Tibial nerve (tissue), 4 donors: ENCODE measurements around the gene LRRTM3. TPM values are rescaled to one million over a fixed set of nuclear protein-coding genes. Genes with fewer than 3 reads are reported as not detected.

Experiments used
- DNase-seq, 2 donors: peaks; one replicate each; pipeline ENCODE4 v3.0.0-alpha.2; 2019; ENCODE audit warnings: low spot score in 2 of 2
- H3K27ac ChIP-seq, 4 donors: fragments of 200-600 bp; sonication (generic) in 3 of 4; one replicate each; pipeline ENCODE4 v1.5.1; 2017 to 2019; ENCODE audit warnings: mild to moderate bottlenecking in 1 of 4
- H3K27me3 ChIP-seq, 2 donors: fragments of 200-600 bp; sonication (generic) in 1 of 2; one replicate each; pipeline versions ENCODE4 v1.5.1 to v1.6.0; 2017 to 2019
- H3K36me3 ChIP-seq, 3 donors: fragments of 200-600 bp; sonication (generic); one replicate each; pipeline ENCODE4 v1.5.1; 2018 to 2019
- H3K4me1 ChIP-seq, 4 donors: fragments of 200-600 bp; sonication (generic) in 3 of 4; one replicate each; pipeline ENCODE4 v1.5.1; 2017 to 2019
- H3K4me3 ChIP-seq, 4 donors: fragments of 200-600 bp; sonication (generic) in 3 of 4; one replicate each; pipeline ENCODE4 v1.5.1; 2017 to 2019; ENCODE audit warnings: mild to moderate bottlenecking in 1 of 4, moderate library complexity in 1 of 4
- H3K9me3 ChIP-seq, 4 donors: fragments of 200-600 bp; sonication (generic) in 3 of 4; one replicate each; pipeline ENCODE4 v1.5.1; 2017 to 2019
- CTCF ChIP-seq, 5 experiments: fragments of 200-600 bp in 3 of 5; fragments of 450-650 bp in 2 of 5; sonication (generic) in 3 of 5; IDR thresholded peaks; one replicate each; pipeline ENCODE4 v1.5.1; 2016 to 2019; ENCODE audit warnings: antibody characterized with exemption in 5 of 5, mild to moderate bottlenecking in 3 of 5, moderate library complexity in 2 of 5
- EP300 ChIP-seq, 2 donors: sonication (generic); formaldehyde crosslinking; IDR thresholded peaks; one replicate each; pipeline ENCODE4 v1.6.1; 2017; ENCODE audit warnings: antibody characterized with exemption in 2 of 2, mild to moderate bottlenecking in 1 of 2
- POLR2A ChIP-seq, 2 donors: fragments of 450-650 bp; IDR thresholded peaks; one replicate each; pipeline ENCODE4 v1.6.1; 2017; ENCODE audit warnings: antibody characterized with exemption in 2 of 2, mild to moderate bottlenecking in 2 of 2, moderate library complexity in 2 of 2
- WGBS, 2 donors: methylation state at CpG; one replicate each; pipeline ENCODE4 v1.1.5; 2018; 5-methylcytosine and 5-hydroxymethylcytosine counted together
- total RNA-seq, 4 donors: library from RNA; depleted of rRNA; stranded (reverse); fragments of >200 nt; gene quantifications; one replicate each; pipeline ENCODE4 v1.1.0, GENCODE V29; 2016

LRRTM3 gene
- total RNA-seq, 4 donors from 2014 or later, result 0.42 TPM; not detected in 3

- Histone ChIP-seq H3K27ac (no peak overlapping the region), H3K36me3 (no peaks in the 10 kb centered on the region), H3K4me3 (no peak overlapping the region), H3K27me3 (no peaks in the 10 kb centered on the region), H3K4me1 (no peaks in the 10 kb centered on the region), H3K9me3 (no peaks in the 10 kb centered on the region)
- WGBS, 2 donors, result 96% methylated on average over 9 of the region's 9 CpGs
- TF ChIP-seq EP300 (IDR thresholded peaks at IDR 0.05) (no peak), POLR2A (IDR thresholded peaks at IDR 0.05) (no peak)
- no peak for DNase-seq
Measured at GRCh38 chr10:67033878-67034277, 108.0 kb downstream of the LRRTM3 start.

GRCh38 chr10:67036808-67037207 lies 111.0 kb downstream of the LRRTM3 start:
- no peak overlapping the region for H3K27ac ChIP-seq
- no peak for DNase-seq
- no peak overlapping the region for H3K4me3 ChIP-seq
- no peaks in the 10 kb centered on the region for H3K27me3 ChIP-seq
- no peaks in the 10 kb centered on the region for H3K36me3 ChIP-seq
- TF ChIP-seq EP300 (IDR thresholded peaks at IDR 0.05) (no peak), POLR2A (IDR thresholded peaks at IDR 0.05) (no peak), CTCF (IDR thresholded peaks at IDR 0.05) (no peak)
- H3K4me1 ChIP-seq, result no peaks in the 10 kb centered on the region
- WGBS, 2 donors, result 86 to 87% methylated on average over 2 of the region's 2 CpGs
- H3K9me3 ChIP-seq, result no peaks in the 10 kb centered on the region

DNA sequence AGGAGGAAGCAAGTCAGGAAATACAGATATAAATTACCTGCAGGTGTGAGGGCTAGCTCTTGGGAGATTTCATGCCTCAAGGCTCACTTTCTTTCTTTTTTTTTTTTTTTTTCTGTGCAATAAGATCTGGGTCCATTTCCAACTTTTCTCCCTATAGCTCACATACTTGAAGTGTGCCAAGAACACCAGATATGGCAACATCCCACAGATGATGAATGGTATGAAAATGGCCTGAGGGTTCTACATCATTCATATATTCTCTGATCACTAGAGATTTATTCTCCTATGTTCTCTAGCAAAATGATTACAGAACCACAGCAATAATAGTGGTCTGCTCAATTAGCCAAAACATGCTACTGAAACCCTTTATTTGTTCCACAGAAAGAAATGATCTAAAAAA lies 117.2 kb downstream of the LRRTM3 start:
- Histone ChIP-seq H3K9me3 (no peaks in the 10 kb centered on the region), H3K27me3 (no peaks in the 10 kb centered on the region), H3K36me3 (no peaks in the 10 kb centered on the region), H3K4me3 (no peak overlapping the region), H3K27ac (no peak overlapping the region), H3K4me1 (no peaks in the 10 kb centered on the region)
- DNase-seq, result no peak
- TF ChIP-seq CTCF (IDR thresholded peaks at IDR 0.05), result no peak
- TF ChIP-seq POLR2A (IDR thresholded peaks at IDR 0.05), result no peak
- TF ChIP-seq EP300 (IDR thresholded peaks at IDR 0.05), result no peak

DNA sequence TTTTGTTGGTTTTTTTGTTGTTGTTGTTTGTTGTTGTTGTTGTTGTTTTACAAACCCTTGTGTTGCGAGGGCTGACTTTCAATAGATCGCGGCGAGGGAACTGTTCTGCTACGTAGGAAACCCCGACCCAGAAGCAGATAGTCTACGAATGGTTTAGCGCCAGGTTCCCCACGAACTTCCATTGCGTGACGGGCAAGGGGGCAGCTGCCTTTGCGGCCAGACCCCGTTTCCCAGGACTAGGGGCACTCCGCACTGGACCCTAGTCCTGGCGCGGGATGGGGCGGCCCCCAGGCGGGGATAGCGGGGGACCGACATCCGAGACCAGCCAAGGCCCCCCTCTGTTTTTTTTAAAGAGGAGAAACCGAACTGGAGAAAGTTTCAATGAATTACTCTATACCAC lies 119.6 kb downstream of the LRRTM3 start:
- no peak for TF ChIP-seq CTCF (IDR thresholded peaks at IDR 0.05)
- TF ChIP-seq POLR2A (IDR thresholded peaks at IDR 0.05), result no peak
- 95 to 98% methylated on average over 22 of the region's 22 CpGs for WGBS, 2 donors
- Histone ChIP-seq H3K27ac (no peak overlapping the region), H3K4me1 (no peaks in the 10 kb centered on the region), H3K9me3 (no peaks in the 10 kb centered on the region), H3K27me3 (no peaks in the 10 kb centered on the region), H3K36me3 (no peaks in the 10 kb centered on the region), H3K4me3 (no peak overlapping the region)
- DNase-seq, result no peak

DNA sequence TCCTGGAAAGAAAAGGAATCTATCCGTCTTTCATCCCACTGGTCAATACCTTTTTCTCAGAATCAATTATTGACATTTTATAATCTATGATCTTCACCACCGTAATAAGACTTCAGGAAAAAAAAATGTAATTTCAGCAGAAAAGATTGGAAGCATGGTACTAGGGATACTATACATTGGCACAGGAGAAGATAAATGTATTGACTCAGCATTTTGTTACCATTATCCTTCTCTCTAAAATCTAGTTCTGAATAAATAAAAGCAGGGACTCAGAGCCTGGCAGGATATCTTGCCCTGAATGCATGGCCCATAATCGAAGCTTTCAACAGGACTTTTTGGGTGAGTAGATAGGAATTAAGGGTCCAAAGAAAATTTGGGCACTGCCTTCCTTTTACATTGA lies 120.7 kb downstream of the LRRTM3 start:
- DNase-seq, result no peak
- TF ChIP-seq EP300 (IDR thresholded peaks at IDR 0.05) (no peak), POLR2A (IDR thresholded peaks at IDR 0.05) (no peak), CTCF (IDR thresholded peaks at IDR 0.05) (no peak)
- Histone ChIP-seq H3K4me1 (no peaks in the 10 kb centered on the region), H3K9me3 (no peaks in the 10 kb centered on the region), H3K27me3 (no peaks in the 10 kb centered on the region), H3K4me3 (no peak overlapping the region), H3K27ac (no peak overlapping the region), H3K36me3 (no peaks in the 10 kb centered on the region)
- WGBS, 2 donors, result 87 to 93% methylated on average over 3 of the region's 3 CpGs

- no peak for DNase-seq
- H3K27me3 ChIP-seq, result no peaks in the 10 kb centered on the region
- no peaks in the 10 kb centered on the region for H3K9me3 ChIP-seq
- no peak for TF ChIP-seq CTCF (IDR thresholded peaks at IDR 0.05)
- no peak for TF ChIP-seq EP300 (IDR thresholded peaks at IDR 0.05)
- no peak for TF ChIP-seq POLR2A (IDR thresholded peaks at IDR 0.05)
- no peak overlapping the region for H3K27ac ChIP-seq
- no peaks in the 10 kb centered on the region for H3K4me1 ChIP-seq
- H3K4me3 ChIP-seq, result no peak overlapping the region
- WGBS, 2 donors, result 70 to 76% methylated on average over 3 of the region's 3 CpGs
- no peaks in the 10 kb centered on the region for H3K36me3 ChIP-seq
Measured at GRCh38 chr10:67049988-67050387, 124.2 kb downstream of the LRRTM3 start.
